DMS114 treated with DMSO at 0.1 percent for 48 hours (cell line): Measurements from ENCODE around the gene GAS2L2.

Experiments
- DNase-seq: peaks from one replicate; lab custom pipeline; 2025; ENCODE audit not compliant: unreplicated experiment; lab: John Stamatoyannopoulos, UW

Gene GAS2L2

DNA sequence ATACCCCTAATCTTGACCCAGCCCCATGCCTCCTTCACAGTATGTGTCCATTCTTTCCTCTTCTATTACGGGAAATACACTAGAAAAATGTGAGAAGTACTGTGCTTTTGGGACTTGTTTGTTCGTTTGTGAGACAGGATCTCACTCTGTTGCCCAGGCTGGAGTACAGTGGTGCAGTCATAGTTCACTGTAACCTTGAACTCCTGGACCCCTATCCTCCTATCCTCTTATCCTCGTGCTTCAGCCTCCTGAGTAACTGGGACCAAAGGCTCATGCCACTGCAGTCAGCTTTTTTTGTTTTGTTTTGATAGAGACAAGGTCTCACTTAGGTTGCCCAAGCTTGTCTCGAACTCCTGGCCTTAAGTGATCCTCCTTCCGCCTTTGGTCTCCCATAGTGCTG lies 51.5 kb downstream of the GAS2L2 start:
- DNase-seq = no peak

DNA sequence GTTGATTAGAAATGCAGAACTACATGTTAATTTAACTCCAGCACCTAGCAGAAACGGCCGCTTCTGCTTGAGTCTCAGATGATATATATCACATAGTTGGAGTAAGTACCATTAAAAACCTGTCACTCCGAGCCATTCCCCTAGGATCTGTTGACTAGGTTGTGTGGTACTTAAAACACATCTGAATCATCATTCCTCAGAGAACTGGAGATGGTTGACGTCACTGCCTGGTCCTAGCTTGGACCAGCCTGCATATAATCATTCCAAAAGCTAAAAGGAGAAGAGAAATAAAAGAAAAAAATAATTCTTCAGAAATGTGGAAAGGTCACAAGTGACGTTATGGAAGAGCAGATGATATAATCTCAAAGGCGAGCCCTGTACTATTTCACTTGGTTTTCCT lies 52.9 kb downstream of the GAS2L2 start:
- no peak for DNase-seq

DNA sequence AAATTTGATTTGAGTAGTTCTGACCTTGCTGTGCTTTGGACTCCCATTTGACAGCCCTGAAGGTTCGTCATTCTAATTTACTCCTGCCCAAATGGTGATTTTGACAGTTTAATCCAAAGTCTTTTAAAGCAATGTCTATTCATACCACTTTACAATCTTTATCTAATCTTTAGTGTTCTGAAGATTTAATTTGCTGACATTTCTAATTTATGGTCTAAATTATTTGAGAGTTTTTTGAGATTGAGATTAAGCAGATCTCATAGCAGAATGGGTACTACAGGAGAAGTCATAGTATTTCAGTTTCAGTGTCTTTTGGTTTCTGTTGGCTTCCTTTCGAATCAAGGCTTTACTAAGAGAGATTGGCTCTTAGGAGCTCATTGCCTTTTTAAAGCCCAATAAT lies 54.2 kb downstream of the GAS2L2 start:
- no peak for DNase-seq

DNA sequence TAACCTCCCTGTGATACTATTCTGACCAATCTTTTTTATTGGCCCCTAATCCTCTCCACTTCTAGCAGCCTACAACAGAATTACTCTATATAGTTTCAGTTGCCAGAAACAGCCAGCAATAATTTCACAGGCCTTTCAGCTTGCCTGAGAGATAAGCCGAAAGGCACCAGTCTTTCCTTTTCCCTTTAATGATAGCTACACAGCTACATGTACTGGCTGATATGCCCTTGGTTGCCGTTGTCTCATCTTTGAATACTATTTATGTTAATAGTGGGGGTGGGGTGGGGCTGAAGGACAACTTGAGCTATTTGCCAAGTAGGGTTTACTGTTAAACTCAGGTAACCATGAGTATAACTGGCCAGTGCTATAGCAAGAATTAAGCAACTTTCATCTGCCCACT lies 57.4 kb downstream of the GAS2L2 start:
- no peak for DNase-seq

DNA sequence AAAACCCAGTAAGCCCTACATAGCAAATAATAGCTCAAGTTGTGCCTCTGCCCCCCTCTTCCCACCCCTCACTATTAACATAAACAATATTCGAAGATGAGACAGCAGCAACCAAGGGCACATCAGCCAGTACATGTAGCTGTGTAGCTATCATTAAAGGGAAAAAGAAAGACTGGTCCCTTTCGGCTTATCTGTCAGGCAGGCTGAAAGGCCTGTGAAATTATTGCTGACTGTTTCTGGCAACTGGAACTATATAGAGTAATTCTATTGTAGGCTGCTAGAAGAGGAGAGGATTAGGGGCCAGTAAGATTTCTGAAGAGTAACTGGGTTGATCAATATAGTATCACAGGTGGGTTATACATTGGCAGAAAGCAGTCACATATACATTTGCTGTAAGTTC lies 58.1 kb downstream of the GAS2L2 start:
- DNase-seq = no peak
